ENCODE measurements around the gene CD2. TPM values are rescaled to one million over a fixed set of nuclear protein-coding genes. Genes with fewer than 3 reads are reported as not detected.

The CD2 gene
- total RNA-seq, 1 experiment from 2014 or later, result not detected

- H3K9me3 Mint-ChIP-seq (ENCODE audit: unreplicated experiment), result no peaks in the 10 kb centered on the region
- intact Hi-C loops (cut with micrococcal nuclease; ENCODE audit: unreplicated experiment), result loop anchor here (5.0 kb wide), 1 partner anchor 149 kb away; the partner anchor contains the start of gene CD58
- Histone ChIP-seq H3K4me1 (no peaks in the 10 kb centered on the region), H3K9me3 (no peaks in the 10 kb centered on the region), H3K4me3 (ENCODE audit: low read depth, low read length) (no peak overlapping the region), H3K27me3 (replicated peaks; ENCODE audit: control insufficient read depth, insufficient read depth, low read length) (no peaks in the 10 kb centered on the region), H3K36me3 (ENCODE audit: control insufficient read depth, insufficient read depth, low read length) (no peaks in the 10 kb centered on the region)
- POLR2A ChIA-PET, result no interaction called here
- no peak for DNase-seq
- no peaks in the 10 kb centered on the region for H3K27me3 Mint-ChIP-seq (ENCODE audit: insufficient read depth, unreplicated experiment)
- no peaks in the 10 kb centered on the region for H3K4me1 Mint-ChIP-seq (ENCODE audit: low read depth, unreplicated experiment)
- no peak overlapping the region for H3K4me3 Mint-ChIP-seq (ENCODE audit: unreplicated experiment)
- H3K27ac Mint-ChIP-seq (ENCODE audit: unreplicated experiment), result no peak overlapping the region
- TF ChIP-seq, protein P1, sequence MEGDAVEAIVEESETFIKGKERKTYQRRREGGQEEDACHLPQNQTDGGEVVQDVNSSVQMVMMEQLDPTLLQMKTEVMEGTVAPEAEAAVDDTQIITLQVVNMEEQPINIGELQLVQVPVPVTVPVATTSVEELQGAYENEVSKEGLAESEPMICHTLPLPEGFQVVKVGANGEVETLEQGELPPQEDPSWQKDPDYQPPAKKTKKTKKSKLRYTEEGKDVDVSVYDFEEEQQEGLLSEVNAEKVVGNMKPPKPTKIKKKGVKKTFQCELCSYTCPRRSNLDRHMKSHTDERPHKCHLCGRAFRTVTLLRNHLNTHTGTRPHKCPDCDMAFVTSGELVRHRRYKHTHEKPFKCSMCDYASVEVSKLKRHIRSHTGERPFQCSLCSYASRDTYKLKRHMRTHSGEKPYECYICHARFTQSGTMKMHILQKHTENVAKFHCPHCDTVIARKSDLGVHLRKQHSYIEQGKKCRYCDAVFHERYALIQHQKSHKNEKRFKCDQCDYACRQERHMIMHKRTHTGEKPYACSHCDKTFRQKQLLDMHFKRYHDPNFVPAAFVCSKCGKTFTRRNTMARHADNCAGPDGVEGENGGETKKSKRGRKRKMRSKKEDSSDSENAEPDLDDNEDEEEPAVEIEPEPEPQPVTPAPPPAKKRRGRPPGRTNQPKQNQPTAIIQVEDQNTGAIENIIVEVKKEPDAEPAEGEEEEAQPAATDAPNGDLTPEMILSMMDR (IDR thresholded peaks at IDR 0.05; ENCODE audit: insufficient read depth in 1 of 2, low read depth in 1 of 2, low read length in 1 of 2, severe bottlenecking in 1 of 2, unreplicated experiment in 1 of 2), result no peak
- no TSS peak for BruUV-seq (replicated peaks)
- H3K36me3 Mint-ChIP-seq (ENCODE audit: insufficient read depth, unreplicated experiment), result no peaks in the 10 kb centered on the region
- CTCF ChIA-PET, result no interaction called here
Observed at GRCh38 chr1:116721039-116721405, 33.2 kb upstream of the CD2 start.

DNA sequence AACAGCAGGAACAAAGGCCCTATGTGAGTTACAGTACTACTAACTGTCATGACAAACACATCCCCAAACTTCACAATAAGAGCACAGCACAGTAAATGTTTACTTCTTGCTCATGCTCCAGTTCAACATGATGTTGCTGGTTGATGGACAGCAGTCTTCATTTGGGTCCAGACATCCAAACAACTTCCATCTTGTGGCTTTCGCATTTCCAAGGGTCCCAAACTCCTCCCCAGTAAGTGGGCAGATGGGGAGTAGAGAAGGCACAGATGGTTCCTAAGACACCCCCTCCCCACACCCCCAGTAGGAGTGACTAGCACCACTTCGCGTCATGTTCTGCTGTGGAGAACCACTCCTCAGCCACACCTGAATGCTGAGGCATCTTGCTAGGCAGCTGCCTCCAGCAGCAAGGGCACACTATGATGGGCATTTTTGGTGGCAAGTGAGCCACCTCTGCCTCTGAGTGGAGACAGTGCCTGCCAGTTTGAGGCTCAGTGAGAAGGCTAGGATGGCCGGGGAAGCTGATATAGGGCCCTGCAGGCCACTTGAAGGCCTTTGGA is 32.7 kb upstream of the CD2 start:
- H3K36me3 ChIP-seq (ENCODE audit: control insufficient read depth, insufficient read depth, low read length), result no peaks in the 10 kb centered on the region
- intact Hi-C loops (cut with micrococcal nuclease; ENCODE audit: unreplicated experiment), result loop anchor here (5.0 kb wide), 1 partner anchor 149 kb away; the partner anchor contains the start of gene CD58
- Mint-ChIP-seq H3K27me3 (ENCODE audit: insufficient read depth, unreplicated experiment) (no peaks in the 10 kb centered on the region), H3K27ac (ENCODE audit: unreplicated experiment) (no peak overlapping the region), H3K4me1 (ENCODE audit: low read depth, unreplicated experiment) (no peaks in the 10 kb centered on the region), H3K4me3 (ENCODE audit: unreplicated experiment) (no peak overlapping the region), H3K36me3 (ENCODE audit: insufficient read depth, unreplicated experiment) (no peaks in the 10 kb centered on the region), H3K9me3 (ENCODE audit: unreplicated experiment) (no peaks in the 10 kb centered on the region)
- H3K4me3 ChIP-seq (ENCODE audit: low read depth, low read length), result no peak overlapping the region
- DNase-seq, result no peak
- POLR2A ChIA-PET, result no interaction called here
- TF ChIP-seq, protein P1 (IDR thresholded peaks at IDR 0.05; ENCODE audit: insufficient read depth in 1 of 2, low read depth in 1 of 2, low read length in 1 of 2, severe bottlenecking in 1 of 2, unreplicated experiment in 1 of 2), result no peak
- H3K27me3 ChIP-seq (replicated peaks; ENCODE audit: control insufficient read depth, insufficient read depth, low read length), result no peaks in the 10 kb centered on the region
- CTCF ChIA-PET, result no interaction called here
- H3K9me3 ChIP-seq, result no peaks in the 10 kb centered on the region
- BruUV-seq (replicated peaks), result no TSS peak
- H3K4me1 ChIP-seq, result no peaks in the 10 kb centered on the region

DNA sequence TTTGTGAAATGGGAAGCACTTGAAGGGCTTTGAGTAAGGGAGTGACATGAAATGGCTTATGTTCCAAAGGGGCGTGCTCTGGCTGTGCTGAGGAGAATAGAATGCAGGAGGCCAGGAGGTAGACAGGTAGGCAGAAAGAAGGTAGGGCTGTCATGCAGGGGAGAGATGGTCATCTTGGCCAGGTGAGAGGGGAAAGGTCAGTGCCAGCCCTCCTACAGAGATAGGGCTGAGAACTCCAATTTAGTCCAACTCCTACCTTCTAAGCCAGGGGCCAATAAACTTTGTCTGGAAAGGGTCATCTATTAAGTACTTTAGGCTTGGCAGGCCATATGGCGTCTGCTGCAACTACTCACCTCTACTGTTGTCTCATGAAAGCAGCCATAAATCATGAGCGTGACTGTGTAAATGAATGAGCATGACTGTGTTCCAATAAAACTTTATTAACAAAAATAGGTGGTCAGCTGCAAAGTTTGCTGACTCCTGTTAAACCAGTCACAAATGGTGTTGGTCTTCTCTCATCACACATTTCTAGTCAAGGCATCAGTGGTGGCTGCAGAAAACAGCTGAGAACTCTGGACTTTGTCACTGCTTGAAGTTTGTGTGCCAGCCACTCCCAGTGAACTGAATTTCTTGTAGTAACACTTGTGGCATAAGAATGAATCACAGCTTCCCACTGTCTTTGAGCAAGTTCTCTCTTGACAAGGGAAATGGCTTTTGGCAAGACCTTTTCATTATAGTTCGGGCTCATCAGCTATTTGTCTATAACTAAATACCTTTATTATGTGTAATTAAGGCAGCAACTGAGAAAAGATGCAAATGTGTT is 32.0 kb upstream of the CD2 start:
- CTCF ChIA-PET, result interaction anchor here (0.6 kb wide), 1 partner anchor 13 kb away, joined by 3 read pairs; no protein-coding TSS in a partner anchor
- BruUV-seq (replicated peaks), result no TSS peak

More for the DNA sequence above, 32.0 kb upstream of the CD2 start:
- POLR2A ChIA-PET, result no interaction called here
- DNase-seq, result no peak
- no peaks in the 10 kb centered on the region for H3K27me3 Mint-ChIP-seq (ENCODE audit: insufficient read depth, unreplicated experiment)
- Histone ChIP-seq H3K9me3 (no peaks in the 10 kb centered on the region), H3K36me3 (ENCODE audit: control insufficient read depth, insufficient read depth, low read length) (no peaks in the 10 kb centered on the region), H3K4me3 (ENCODE audit: low read depth, low read length) (no peak overlapping the region), H3K27me3 (replicated peaks; ENCODE audit: control insufficient read depth, insufficient read depth, low read length) (no peaks in the 10 kb centered on the region), H3K4me1 (no peaks in the 10 kb centered on the region)
- H3K36me3 Mint-ChIP-seq (ENCODE audit: insufficient read depth, unreplicated experiment), result no peaks in the 10 kb centered on the region
- no peaks in the 10 kb centered on the region for H3K4me1 Mint-ChIP-seq (ENCODE audit: low read depth, unreplicated experiment)
- intact Hi-C loops (cut with micrococcal nuclease; ENCODE audit: unreplicated experiment), result loop anchor here (5.0 kb wide), 1 partner anchor 150 kb away; the partner anchor contains the start of gene CD58
- TF ChIP-seq, protein P1 (IDR thresholded peaks at IDR 0.05; ENCODE audit: insufficient read depth in 1 of 2, low read depth in 1 of 2, low read length in 1 of 2, severe bottlenecking in 1 of 2, unreplicated experiment in 1 of 2), result no peak
- no peak overlapping the region for H3K4me3 Mint-ChIP-seq (ENCODE audit: unreplicated experiment)
- H3K9me3 Mint-ChIP-seq (ENCODE audit: unreplicated experiment), result no peaks in the 10 kb centered on the region
- no peak overlapping the region for H3K27ac Mint-ChIP-seq (ENCODE audit: unreplicated experiment)
